ENCODE measurements around the gene TIAL1. TPM values are rescaled to one million over a fixed set of nuclear protein-coding genes. Genes with fewer than 3 reads are reported as not detected.

Gene TIAL1
- total and polyA plus RNA-seq, 4 donors: 19.7 to 28.7 (median 23.4) TPM

DNA sequence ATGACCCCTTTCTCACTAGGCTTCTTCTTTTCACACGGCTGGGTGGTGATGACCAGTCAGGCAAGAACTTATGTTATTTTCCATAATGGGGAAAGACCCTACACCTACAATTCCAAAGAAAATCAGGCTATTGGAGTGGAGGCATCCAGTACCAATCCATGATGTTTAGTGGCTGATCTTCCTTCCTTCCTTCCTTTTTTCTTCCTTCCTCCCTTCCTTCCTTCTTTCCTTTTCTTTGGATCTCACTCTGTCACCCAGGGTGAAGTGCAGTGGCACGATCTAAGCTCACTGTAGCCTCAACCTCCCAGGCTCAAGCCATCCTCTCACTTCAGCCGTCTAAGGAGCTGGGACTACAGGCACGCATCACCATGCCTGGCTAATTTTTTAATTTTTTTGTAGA lies 56.7 kb downstream of the TIAL1 start:
- DNase-seq (ENCODE audit: low spot score): no peak
- Histone ChIP-seq H3K4me3 (ENCODE audit: low read depth in 1 of 3, low read length in 3 of 3) (no peak overlapping the region), H3K27ac (ENCODE audit: low read depth in 1 of 2, low read length in 2 of 2) (no peak overlapping the region), H3K9me3 (ENCODE audit: control insufficient read depth in 4 of 4, low read length in 3 of 4) (no peaks in the 10 kb centered on the region), H3K4me1 (ENCODE audit: control insufficient read depth in 4 of 4, insufficient read depth in 4 of 4, low read length in 3 of 4) (peaks cover 9 to 16% (median 11%) of the 10 kb centered on the region in 4 donors), H3K36me3 (ENCODE audit: control insufficient read depth in 4 of 4, insufficient read depth in 3 of 4, low read depth in 1 of 4, low read length in 3 of 4) (no peaks in the 10 kb centered on the region), H3K9ac (ENCODE audit: low read depth in 1 of 2, low read length in 2 of 2) (no peak overlapping the region), H3K27me3 (ENCODE audit: control insufficient read depth in 4 of 4, insufficient read depth in 4 of 4, low read length in 3 of 4) (peaks cover 0 to 12% (median 0%) of the 10 kb centered on the region in 4 donors)
- WGBS: 90% methylated on average over 4 of the region's 4 CpGs
- TF ChIP-seq HNF4G (IDR thresholded peaks at IDR 0.05) (no peak), HNF4A (conservative IDR thresholded peaks at IDR 0.05) (no peak), GABPA (IDR thresholded peaks at IDR 0.05 in 1 of 2, conservative IDR thresholded peaks at IDR 0.05 in 1 of 2) (no peak), FOXA1 (IDR thresholded peaks at IDR 0.05) (no peak), FOXA2 (IDR thresholded peaks at IDR 0.05) (no peak), MAX (IDR thresholded peaks at IDR 0.05) (no peak), REST (IDR thresholded peaks at IDR 0.05) (no peak)

- peaks cover 9 to 16% (median 11%) of the 10 kb centered on the region in 4 donors for H3K4me1 ChIP-seq (ENCODE audit: control insufficient read depth in 4 of 4, insufficient read depth in 4 of 4, low read length in 3 of 4)
- no peaks in the 10 kb centered on the region for H3K36me3 ChIP-seq (ENCODE audit: control insufficient read depth in 4 of 4, insufficient read depth in 3 of 4, low read depth in 1 of 4, low read length in 3 of 4)
- no peak overlapping the region for H3K9ac ChIP-seq (ENCODE audit: low read depth in 1 of 2, low read length in 2 of 2)
- no peak overlapping the region for H3K4me3 ChIP-seq (ENCODE audit: low read depth in 1 of 3, low read length in 3 of 3)
- no peak for TF ChIP-seq SP1 (IDR thresholded peaks at IDR 0.05)
- no peak for TF ChIP-seq HNF4A (conservative IDR thresholded peaks at IDR 0.05)
- TF ChIP-seq EGR1 (IDR thresholded peaks at IDR 0.05; ENCODE audit: low read depth in 2 of 2): no peak
- no peak for TF ChIP-seq ATF3 (IDR thresholded peaks at IDR 0.05)
- TF ChIP-seq MAX (IDR thresholded peaks at IDR 0.05): no peak
- TF ChIP-seq FOXA1 (IDR thresholded peaks at IDR 0.05): no peak
- no peak for TF ChIP-seq JUND (IDR thresholded peaks at IDR 0.05)
- TF ChIP-seq NR2F2 (IDR thresholded peaks at IDR 0.05): no peak
- no peak for TF ChIP-seq YY1 (IDR thresholded peaks at IDR 0.05)
- TF ChIP-seq RXRA (IDR thresholded peaks at IDR 0.05): no peak
- no peak for TF ChIP-seq CTCF (IDR thresholded peaks at IDR 0.05; ENCODE audit: low read depth, low read length, missing input control)
- no peak for TF ChIP-seq HNF4G (IDR thresholded peaks at IDR 0.05)
- H3K27ac ChIP-seq (ENCODE audit: low read depth in 1 of 2, low read length in 2 of 2): no peak overlapping the region
- H3K27me3 ChIP-seq (ENCODE audit: control insufficient read depth in 4 of 4, insufficient read depth in 4 of 4, low read length in 3 of 4): peaks cover 0 to 11% (median 0%) of the 10 kb centered on the region in 4 donors
- 76% methylated on average over 9 of the region's 9 CpGs for WGBS
- no peaks in the 10 kb centered on the region for H3K9me3 ChIP-seq (ENCODE audit: control insufficient read depth in 4 of 4, low read length in 3 of 4)
- DNase-seq (ENCODE audit: low spot score): no peak
Measured at GRCh38 chr10:119539359-119539825, 57.4 kb downstream of the TIAL1 start.
